ENCODE results near the gene LAX1.

DNA sequence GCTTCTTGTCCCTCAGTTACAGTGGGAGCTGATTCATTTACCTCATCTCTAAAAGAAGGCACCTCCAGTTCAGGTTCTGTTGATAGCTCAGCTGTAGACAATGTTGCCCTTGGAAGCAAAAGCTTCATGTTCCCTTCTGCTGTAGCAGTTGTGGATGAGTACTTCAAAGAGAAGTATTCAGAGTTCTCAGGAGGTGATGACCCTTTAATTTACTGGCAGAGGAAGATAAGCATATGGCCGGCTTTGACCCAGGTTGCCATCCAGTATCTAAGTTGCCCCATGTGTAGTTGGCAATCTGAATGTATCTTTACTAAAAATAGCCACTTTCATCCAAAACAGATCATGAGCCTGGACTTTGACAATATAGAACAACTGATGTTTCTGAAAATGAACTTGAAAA is 35.0 kb downstream of the LAX1 start:
- TF ChIP-seq CTCF (IDR thresholded peaks at IDR 0.05) (no peak), POLR2A (IDR thresholded peaks at IDR 0.05) (no peak)

Data from esophagus squamous epithelium (tissue), 4 donors.